HepG2 (cell line): ENCODE measurements around the gene SLC9A5. TPM values are rescaled to one million over a fixed set of nuclear protein-coding genes. Genes with fewer than 3 reads are reported as not detected.

Experiments
- ATM ChIP-seq: fragments of 450-650 bp; IDR thresholded peaks from 2 replicates; pipeline ENCODE4 v1.7.1; 2017; ENCODE audit warnings: mild to moderate bottlenecking, borderline replicate concordance
- KLF15 ChIP-seq: sonication (generic); formaldehyde crosslinking; IDR thresholded peaks from 2 replicates; pipeline ENCODE4 v1.8.1; 2023; ENCODE audit warnings: borderline replicate concordance, mild to moderate bottlenecking, inconsistent platforms, missing genetic modification reagents, mixed read lengths
- MAFG ChIP-seq: sonication (generic); formaldehyde crosslinking; IDR thresholded peaks from 2 replicates; pipeline ENCODE4 v1.5.1; 2020; ENCODE audit warnings: mild to moderate bottlenecking, missing genetic modification reagents
- MLLT10 ChIP-seq: sonication (generic); formaldehyde crosslinking; IDR thresholded peaks from 2 replicates; pipeline ENCODE4 v1.4.0; 2020; ENCODE audit warnings: missing genetic modification reagents
- NKX3-1 ChIP-seq: sonication (generic); formaldehyde crosslinking; IDR thresholded peaks from 2 replicates; pipeline ENCODE4 v1.5.0; 2020; ENCODE audit warnings: missing genetic modification reagents
- POLR2A ChIP-seq, 2 experiments: IDR thresholded peaks; 2 replicates each; pipeline ENCODE4 v1.6.1; 2011; ENCODE audit warnings: low read depth in 2 of 2, low read length in 2 of 2, mild to moderate bottlenecking in 1 of 2, moderate library complexity in 1 of 2; ENCODE audit not compliant: insufficient read depth in 1 of 2
- POLR2AphosphoS2 ChIP-seq: IDR thresholded peaks from 2 replicates; pipeline ENCODE4 v1.6.1; 2011; ENCODE audit warnings: low read depth, low read length, improper control_type of control experiment
- POLR2G ChIP-seq: fragments of 200-400 bp; formaldehyde crosslinking; IDR thresholded peaks from 2 replicates; pipeline ENCODE4 v1.6.1; 2018; ENCODE audit warnings: mild to moderate bottlenecking, low read depth, low read length, moderate library complexity
- SAFB2 ChIP-seq: sonication (generic); formaldehyde crosslinking; IDR thresholded peaks from 2 replicates; pipeline ENCODE4 v1.5.1; 2020; ENCODE audit warnings: missing genetic modification reagents, low read depth, mild to moderate bottlenecking, borderline replicate concordance
- SP140L ChIP-seq: sonication (generic); formaldehyde crosslinking; IDR thresholded peaks from 2 replicates; pipeline ENCODE4 v1.4.0; 2020; ENCODE audit warnings: missing genetic modification reagents, borderline replicate concordance
- ZFAT ChIP-seq: sonication (generic); formaldehyde crosslinking; conservative IDR thresholded peaks from 2 replicates; pipeline ENCODE4 v1.8.1; 2023; ENCODE audit warnings: missing genetic modification reagents, inconsistent platforms
- ZMYM4 ChIP-seq: sonication (generic); formaldehyde crosslinking; IDR thresholded peaks from 2 replicates; pipeline ENCODE4 v1.8.1; 2023; ENCODE audit warnings: mild to moderate bottlenecking, missing genetic modification reagents
- ZNF101 ChIP-seq: sonication (generic); formaldehyde crosslinking; IDR thresholded peaks from 2 replicates; pipeline ENCODE4 v1.4.0; 2020; ENCODE audit warnings: mild to moderate bottlenecking, low read depth, missing genetic modification reagents, borderline replicate concordance
- ZNF530 ChIP-seq: sonication (generic); formaldehyde crosslinking; IDR thresholded peaks from 2 replicates; pipeline ENCODE4 v1.5.0; 2020; ENCODE audit warnings: low read depth, mild to moderate bottlenecking, missing genetic modification reagents
- ZNF556 ChIP-seq: sonication (generic); formaldehyde crosslinking; IDR thresholded peaks from 2 replicates; pipeline ENCODE4 v1.4.0; 2020; ENCODE audit warnings: mild to moderate bottlenecking, missing genetic modification reagents, borderline replicate concordance
- ZNF572 ChIP-seq: sonication (generic); formaldehyde crosslinking; IDR thresholded peaks from 2 replicates; pipeline ENCODE4 v1.5.1; 2020; ENCODE audit warnings: mild to moderate bottlenecking, missing genetic modification reagents
- polyA plus RNA-seq, 8 experiments: library from polyadenylated mRNA; depleted of rRNA in 3 of 8; stranded (reverse) in 7 of 8; unstranded in 1 of 8; fragments of >200 nt; fragmentation: Illumina TruSeq in 4 of 8; extraction: Trizol in 4 of 8; gene quantifications; 2 replicates each; pipeline versions ENCODE4 v1.2.1 to v1.2.3, GENCODE V29; 2011 to 2016; ENCODE audit warnings: low read depth in 4 of 8, missing spikeins in 1 of 8, mixed read lengths in 1 of 8; ENCODE audit not compliant: insufficient read depth in 1 of 8
- total RNA-seq, 5 experiments: library from RNA; depleted of rRNA; stranded (reverse); fragments of >200 nt; fragmentation: Illumina TruSeq; extraction: Trizol; gene quantifications; 2 replicates each; pipeline ENCODE4 v1.2.3, GENCODE V29; 2016; ENCODE audit warnings: low read depth in 1 of 5
- TF ChIP-seq, protein P1 (sequence below): sonication (generic); formaldehyde crosslinking; IDR thresholded peaks from 2 replicates; pipeline ENCODE4 v1.4.0; 2020; ENCODE audit warnings: mild to moderate bottlenecking, missing genetic modification reagents
- TF ChIP-seq, protein P2 (sequence below): IDR thresholded peaks from 2 replicates; pipeline ENCODE4 v1.6.1; 2012; ENCODE audit warnings: low read depth, low read length, improper control_type of control experiment
- TF ChIP-seq, protein P3 (sequence below): sonication (generic); formaldehyde crosslinking; IDR thresholded peaks from 2 replicates; pipeline ENCODE4 v1.5.0; 2020; ENCODE audit warnings: missing genetic modification reagents, mild to moderate bottlenecking, borderline replicate concordance

Gene SLC9A5
- total and polyA plus RNA-seq, 2 of the 13 experiments (the other 11 are each of a cell fraction or from before 2014, with no cell fraction given) = 0.58 to 1.4 TPM

DNA sequence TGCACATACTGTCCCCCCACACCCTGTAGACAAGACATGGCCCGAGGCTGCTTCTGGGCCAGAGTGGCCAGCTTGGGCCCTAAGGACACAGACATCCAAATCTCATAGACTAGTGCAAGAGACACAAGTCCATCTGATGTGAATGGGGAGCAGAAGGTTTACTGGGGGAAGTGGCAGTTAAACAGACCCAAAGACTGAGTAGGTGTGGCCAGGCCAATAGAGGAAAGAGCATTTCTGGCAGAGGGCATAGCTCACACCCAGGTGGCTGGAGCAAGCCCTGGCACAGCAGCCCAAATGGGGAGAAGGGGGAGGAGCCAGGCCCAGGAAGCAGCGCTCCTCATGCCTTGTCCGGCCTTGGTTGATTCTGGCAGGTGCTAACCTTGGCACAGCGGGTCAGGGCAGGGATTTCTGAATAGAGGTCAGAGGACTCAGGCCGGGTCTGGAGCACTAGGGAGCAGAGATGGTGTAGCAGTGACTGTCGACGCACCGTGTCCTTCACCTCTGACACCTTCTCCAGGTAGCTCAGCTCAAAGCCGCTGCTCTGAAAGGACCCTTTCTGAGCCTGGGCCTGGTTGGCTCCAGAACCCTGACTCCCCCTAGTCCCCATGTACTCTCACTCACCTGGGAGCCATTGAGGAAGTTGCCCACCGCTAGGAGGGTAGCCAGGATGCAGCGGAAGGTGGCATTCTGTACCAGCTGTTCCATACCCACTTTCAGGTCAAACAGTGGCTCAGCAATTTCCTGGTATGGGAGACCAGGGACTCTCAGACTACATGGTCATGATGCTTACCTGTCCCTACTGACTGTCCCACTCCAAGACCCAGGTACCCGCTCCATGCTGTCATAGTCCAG, 17.7 kb upstream of the SLC9A5 start (continued):
- TF ChIP-seq, protein P1, sequence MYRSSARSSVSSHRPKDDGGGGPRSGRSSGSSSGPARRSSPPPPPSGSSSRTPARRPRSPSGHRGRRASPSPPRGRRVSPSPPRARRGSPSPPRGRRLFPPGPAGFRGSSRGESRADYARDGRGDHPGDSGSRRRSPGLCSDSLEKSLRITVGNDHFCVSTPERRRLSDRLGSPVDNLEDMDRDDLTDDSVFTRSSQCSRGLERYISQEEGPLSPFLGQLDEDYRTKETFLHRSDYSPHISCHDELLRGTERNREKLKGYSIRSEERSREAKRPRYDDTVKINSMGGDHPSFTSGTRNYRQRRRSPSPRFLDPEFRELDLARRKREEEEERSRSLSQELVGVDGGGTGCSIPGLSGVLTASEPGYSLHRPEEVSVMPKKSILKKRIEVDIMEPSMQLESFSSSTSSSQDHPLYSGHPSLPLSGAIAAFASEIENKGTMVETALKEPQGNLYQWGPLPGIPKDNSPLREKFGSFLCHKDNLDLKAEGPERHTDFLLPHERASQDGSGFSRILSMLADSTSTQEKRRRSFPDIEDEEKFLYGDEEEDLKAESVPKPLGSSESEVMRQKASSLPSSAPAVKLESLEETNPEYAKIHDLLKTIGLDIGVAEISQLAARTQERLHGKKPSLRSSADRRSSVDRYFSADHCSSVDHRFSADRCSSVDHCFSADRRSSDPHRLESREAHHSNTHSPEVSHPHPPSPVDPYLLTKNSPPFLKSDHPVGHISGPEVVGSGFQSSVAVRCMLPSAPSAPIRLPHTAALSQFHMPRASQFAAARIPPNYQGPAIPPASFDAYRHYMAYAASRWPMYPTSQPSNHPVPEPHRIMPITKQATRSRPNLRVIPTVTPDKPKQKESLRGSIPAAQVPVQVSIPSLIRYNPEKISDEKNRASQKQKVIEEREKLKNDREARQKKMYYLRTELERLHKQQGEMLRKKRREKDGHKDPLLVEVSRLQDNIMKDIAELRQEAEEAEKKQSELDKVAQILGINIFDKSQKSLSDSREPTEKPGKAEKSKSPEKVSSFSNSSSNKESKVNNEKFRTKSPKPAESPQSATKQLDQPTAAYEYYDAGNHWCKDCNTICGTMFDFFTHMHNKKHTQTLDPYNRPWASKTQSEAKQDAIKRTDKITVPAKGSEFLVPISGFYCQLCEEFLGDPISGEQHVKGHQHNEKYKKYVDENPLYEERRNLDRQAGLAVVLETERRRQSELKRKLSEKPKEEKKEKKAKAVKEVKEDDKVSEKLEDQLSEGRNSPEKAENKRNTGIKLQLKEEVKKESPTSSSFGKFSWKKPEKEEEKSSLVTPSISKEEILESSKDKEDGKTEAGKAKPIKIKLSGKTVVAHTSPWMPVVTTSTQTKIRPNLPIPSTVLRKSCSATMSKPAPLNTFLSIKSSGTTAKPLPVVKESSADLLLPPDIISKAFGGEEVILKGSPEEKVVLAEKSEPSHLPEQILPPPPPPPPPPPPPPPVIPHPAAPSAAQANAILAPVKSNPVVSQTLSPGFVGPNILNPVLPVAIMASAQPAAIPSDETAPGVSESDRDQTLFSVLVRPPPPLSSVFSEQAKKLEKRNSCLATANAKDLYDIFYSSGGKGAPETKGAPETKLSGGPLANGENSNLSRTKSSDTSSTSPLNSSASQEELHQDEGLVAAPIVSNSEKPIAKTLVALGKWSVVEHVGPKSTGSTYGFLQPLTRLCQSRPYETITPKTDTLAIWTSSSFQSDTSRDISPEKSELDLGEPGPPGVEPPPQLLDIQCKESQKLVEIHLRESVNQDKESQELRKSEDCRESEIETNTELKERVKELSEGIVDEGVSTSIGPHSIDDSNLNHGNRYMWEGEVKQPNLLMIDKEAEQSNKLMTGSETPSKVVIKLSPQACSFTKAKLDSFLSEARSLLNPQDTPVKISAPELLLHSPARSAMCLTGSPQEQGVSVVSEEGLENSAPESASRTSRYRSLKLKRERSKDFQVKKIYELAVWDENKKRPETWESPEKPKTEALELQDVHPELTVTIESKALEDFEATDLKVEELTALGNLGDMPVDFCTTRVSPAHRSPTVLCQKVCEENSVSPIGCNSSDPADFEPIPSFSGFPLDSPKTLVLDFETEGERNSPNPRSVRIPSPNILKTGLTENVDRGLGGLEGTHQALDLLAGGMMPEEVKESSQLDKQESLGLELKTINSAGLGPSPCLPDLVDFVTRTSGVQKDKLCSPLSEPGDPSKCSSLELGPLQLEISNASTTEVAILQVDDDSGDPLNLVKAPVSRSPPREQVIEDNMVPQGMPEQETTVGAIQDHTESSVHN (CRISPR knock-in tag) = 0 out of 2 replicates have a peak, but pooled peaks have one; percentile 25
- TF ChIP-seq ZNF572 (CRISPR knock-in tag) = 0 out of 2 replicates have a peak, but pooled peaks have one; percentile 36
- TF ChIP-seq MAFG = no peak
- no peak for TF ChIP-seq ZFAT
- TF ChIP-seq POLR2A (IDR thresholded peaks at IDR 0.05; ENCODE audit: insufficient read depth in 1 of 2, low read depth in 2 of 2, low read length in 2 of 2) = peak; percentile 10 to 33; a peak in 2 of 4 replicates
- TF ChIP-seq SP140L (CRISPR knock-in tag) = no peak
- TF ChIP-seq ZMYM4 (CRISPR knock-in tag) = no peak
- TF ChIP-seq, protein P2, sequence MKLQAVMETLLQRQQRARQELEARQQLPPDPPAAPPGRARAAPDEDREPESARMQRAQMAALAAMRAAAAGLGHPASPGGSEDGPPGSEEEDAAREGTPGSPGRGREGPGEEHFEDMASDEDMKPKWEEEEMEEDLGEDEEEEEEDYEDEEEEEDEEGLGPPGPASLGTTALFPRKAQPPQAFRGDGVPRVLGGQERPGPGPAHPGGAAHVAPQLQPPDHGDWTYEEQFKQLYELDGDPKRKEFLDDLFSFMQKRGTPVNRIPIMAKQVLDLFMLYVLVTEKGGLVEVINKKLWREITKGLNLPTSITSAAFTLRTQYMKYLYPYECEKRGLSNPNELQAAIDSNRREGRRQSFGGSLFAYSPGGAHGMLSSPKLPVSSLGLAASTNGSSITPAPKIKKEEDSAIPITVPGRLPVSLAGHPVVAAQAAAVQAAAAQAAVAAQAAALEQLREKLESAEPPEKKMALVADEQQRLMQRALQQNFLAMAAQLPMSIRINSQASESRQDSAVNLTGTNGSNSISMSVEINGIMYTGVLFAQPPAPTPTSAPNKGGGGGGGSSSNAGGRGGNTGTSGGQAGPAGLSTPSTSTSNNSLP = no peak
- TF ChIP-seq MLLT10 (CRISPR knock-in tag) = no peak
- TF ChIP-seq, protein P3, sequence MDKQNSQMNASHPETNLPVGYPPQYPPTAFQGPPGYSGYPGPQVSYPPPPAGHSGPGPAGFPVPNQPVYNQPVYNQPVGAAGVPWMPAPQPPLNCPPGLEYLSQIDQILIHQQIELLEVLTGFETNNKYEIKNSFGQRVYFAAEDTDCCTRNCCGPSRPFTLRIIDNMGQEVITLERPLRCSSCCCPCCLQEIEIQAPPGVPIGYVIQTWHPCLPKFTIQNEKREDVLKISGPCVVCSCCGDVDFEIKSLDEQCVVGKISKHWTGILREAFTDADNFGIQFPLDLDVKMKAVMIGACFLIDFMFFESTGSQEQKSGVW (CRISPR knock-in tag) = no peak
- no peak for TF ChIP-seq KLF15 (CRISPR knock-in tag)
- no peak for TF ChIP-seq ZNF101 (CRISPR knock-in tag)
- no peak for TF ChIP-seq ZNF556 (CRISPR knock-in tag)
- no peak for TF ChIP-seq ATM
- no peak for TF ChIP-seq ZNF530 (CRISPR knock-in tag)
- TF ChIP-seq NKX3-1 (CRISPR knock-in tag) = no peak
- peak; percentile 58; the same call in 1 of the 2 replicates for TF ChIP-seq POLR2G
- peak; percentile 47; the same call in 1 of the 2 replicates for TF ChIP-seq SAFB2 (CRISPR knock-in tag)
- peak; percentile 70; the same call in 1 of the 2 replicates for TF ChIP-seq POLR2AphosphoS2
